Retina (tissue), 1 donor: Measurements from ENCODE around the gene HDDC3.

Source experiments
- DNase-seq: peaks from one replicate; pipeline ENCODE4 v3.0.0-alpha.2; 2016

Gene HDDC3

GRCh38 chr15:90953947-90954711 lies 21.8 kb upstream of the HDDC3 start:
- DNase-seq, result peak; percentile 7

- DNase-seq, result no peak
These were observed 20.7 kb upstream of the HDDC3 start for GRCh38 chr15:90952901-90953677.

- no peak for DNase-seq
These were observed 18.3 kb upstream of the HDDC3 start for GRCh38 chr15:90950676-90951075.

- no peak for DNase-seq
These were observed 17.8 kb upstream of the HDDC3 start for GRCh38 chr15:90949979-90950675.

GRCh38 chr15:90948506-90948905 lies 16.2 kb upstream of the HDDC3 start:
- DNase-seq, result no peak

GRCh38 chr15:90947577-90948357 lies 15.4 kb upstream of the HDDC3 start:
- no peak for DNase-seq

GRCh38 chr15:90946941-90947576 lies 14.7 kb upstream of the HDDC3 start:
- no peak for DNase-seq

- DNase-seq, result no peak
These were observed 14.2 kb upstream of the HDDC3 start for GRCh38 chr15:90946538-90946937.

GRCh38 chr15:90945091-90945490 lies 12.7 kb upstream of the HDDC3 start:
- no peak for DNase-seq

- no peak for DNase-seq
These were observed 10.2 kb upstream of the HDDC3 start for GRCh38 chr15:90942354-90943120.

- DNase-seq, result no peak
These were observed 8.7 kb upstream of the HDDC3 start for GRCh38 chr15:90941038-90941437.

GRCh38 chr15:90939756-90940155 lies 7.4 kb upstream of the HDDC3 start:
- DNase-seq, result no peak

GRCh38 chr15:90938261-90938660 lies 5.9 kb upstream of the HDDC3 start:
- DNase-seq, result no peak

- no peak for DNase-seq
These were observed 4.5 kb upstream of the HDDC3 start for GRCh38 chr15:90936823-90937222.

GRCh38 chr15:90934949-90935751 lies 2.8 kb upstream of the HDDC3 start, which contains the start of gene UNC45A:
UNC45A (plus strand) TSS chr15:90935285; CDS start chr15:90935325, 40 bp downstream.
- DNase-seq, result peak; percentile 90

GRCh38 chr15:90934256-90934948 lies 2.1 kb upstream of the HDDC3 start:
- peak; percentile 88 for DNase-seq

GRCh38 chr15:90933301-90933700 lies 952 bp upstream of the HDDC3 start:
- DNase-seq, result no peak

- DNase-seq, result no peak
These were observed 277 bp upstream of the HDDC3 start for GRCh38 chr15:90932660-90932991.

GRCh38 chr15:90931575-90931827 lies 848 bp downstream of the HDDC3 start:
- no peak for DNase-seq

GRCh38 chr15:90930861-90931574 lies 1.3 kb downstream of the HDDC3 start:
- DNase-seq, result peak; percentile 16
